ENCODE measurements around the gene PKD1L1.

GRCh38 chr7:47939425-47940036 lies 8.7 kb downstream of the PKD1L1 start:
- TF ChIP-seq CTCF (IDR thresholded peaks at IDR 0.05) (no peak), EP300 (IDR thresholded peaks at IDR 0.05) (no peak), POLR2A (IDR thresholded peaks at IDR 0.05) (no peak)

All from sigmoid colon (tissue), 4 donors.